Brain pericyte (primary cell): ENCODE data around the gene PARD3B.

Experiments
- DNase-seq: peaks from one replicate; pipeline ENCODE4 v3.0.0-alpha.2; 2012; ENCODE audit warnings: low read depth, low spot score

The PARD3B gene

GRCh38 chr2:204705243-204705932 is 160.1 kb downstream of the PARD3B start:
- DNase-seq = no peak

- no peak for DNase-seq
Observed at GRCh38 chr2:204706939-204707338, 161.7 kb downstream of the PARD3B start.

GRCh38 chr2:204713211-204713610 is 167.9 kb downstream of the PARD3B start:
- no peak for DNase-seq

GRCh38 chr2:204715361-204715760 is 170.1 kb downstream of the PARD3B start:
- no peak for DNase-seq

- DNase-seq = no peak
Observed at GRCh38 chr2:204717591-204717990, 172.3 kb downstream of the PARD3B start.

- no peak for DNase-seq
Observed at GRCh38 chr2:204718607-204719006, 173.3 kb downstream of the PARD3B start.

- no peak for DNase-seq
Observed at GRCh38 chr2:204720874-204721273, 175.6 kb downstream of the PARD3B start.

- DNase-seq = no peak
Observed at GRCh38 chr2:204722207-204722606, 176.9 kb downstream of the PARD3B start.

- no peak for DNase-seq
Observed at GRCh38 chr2:204722691-204723090, 177.4 kb downstream of the PARD3B start.

GRCh38 chr2:204725693-204726360 is 180.6 kb downstream of the PARD3B start:
- DNase-seq = no peak

- no peak for DNase-seq
Observed at GRCh38 chr2:204726831-204727230, 181.6 kb downstream of the PARD3B start.

GRCh38 chr2:204727368-204727767 is 182.1 kb downstream of the PARD3B start:
- DNase-seq = no peak

GRCh38 chr2:204730603-204731002 is 185.3 kb downstream of the PARD3B start:
- no peak for DNase-seq

- DNase-seq = no peak
Observed at GRCh38 chr2:204732019-204732418, 186.7 kb downstream of the PARD3B start.

GRCh38 chr2:204737296-204737695 is 192.0 kb downstream of the PARD3B start:
- DNase-seq = no peak

GRCh38 chr2:204738721-204739120 is 193.4 kb downstream of the PARD3B start:
- no peak for DNase-seq

GRCh38 chr2:204743393-204743960 is 198.2 kb downstream of the PARD3B start:
- no peak for DNase-seq

GRCh38 chr2:204744506-204744905 is 199.2 kb downstream of the PARD3B start:
- DNase-seq = no peak

- DNase-seq = no peak
Observed at GRCh38 chr2:204748286-204748685, 203.0 kb downstream of the PARD3B start.

GRCh38 chr2:204749319-204749718 is 204.0 kb downstream of the PARD3B start:
- DNase-seq = no peak

- no peak for DNase-seq
Observed at GRCh38 chr2:204750389-204750788, 205.1 kb downstream of the PARD3B start.

- no peak for DNase-seq
Observed at GRCh38 chr2:204751472-204751871, 206.2 kb downstream of the PARD3B start.

- no peak for DNase-seq
Observed at GRCh38 chr2:204753841-204754240, 208.6 kb downstream of the PARD3B start.
